Upper lobe of left lung (tissue), 6 donors: ENCODE measurements around the gene MAGOHB. TPM values are rescaled to one million over a fixed set of nuclear protein-coding genes. Genes with fewer than 3 reads are reported as not detected.
"Not testable (repeated sequence)": the region's sequence is repeated elsewhere in the genome, so short reads cannot be mapped to it uniquely, and the experiment has no call there.

Experiments used
- ATAC-seq, 2 donors: fragments of 200-7000 bp; cut with Tn5 transposase; one replicate each; pipeline ENCODE4 v1.9.1; 2022; ENCODE audit warnings: mild to moderate bottlenecking in 2 of 2, moderate library complexity in 2 of 2; ENCODE audit not compliant: low FRiP score in 2 of 2
- DNase-seq, 2 donors: peaks; one replicate each; pipeline ENCODE4 v3.0.0-alpha.2; 2019 to 2020
- H3K27ac ChIP-seq, 4 donors: fragments of 200-600 bp; sonication (generic); one replicate each; pipeline ENCODE4 v1.5.1; 2016 to 2019
- H3K27me3 ChIP-seq, 4 donors: fragments of 200-600 bp; sonication (generic); one replicate each; pipeline ENCODE4 v1.5.1; 2017 to 2019
- H3K36me3 ChIP-seq, 4 donors: fragments of 200-600 bp; sonication (generic); one replicate each; pipeline ENCODE4 v1.5.1; 2016 to 2019
- H3K4me1 ChIP-seq, 4 donors: fragments of 200-600 bp; sonication (generic); one replicate each; pipeline ENCODE4 v1.5.1; 2018 to 2019
- H3K4me3 ChIP-seq, 4 donors: fragments of 200-600 bp; sonication (generic); one replicate each; pipeline ENCODE4 v1.5.1; 2017 to 2019; ENCODE audit warnings: mild to moderate bottlenecking in 2 of 4, moderate library complexity in 1 of 4
- H3K9me3 ChIP-seq, 4 donors: fragments of 200-600 bp; sonication (generic); one replicate each; pipeline ENCODE4 v1.5.1; 2018 to 2019
- EP300 ChIP-seq, 4 donors: sonication (generic); formaldehyde crosslinking; IDR thresholded peaks; one replicate each; pipeline ENCODE4 v1.5.1; 2017; ENCODE audit warnings: antibody characterized with exemption in 4 of 4, control low read depth in 2 of 4
- POLR2A ChIP-seq, 4 donors: fragments of 450-650 bp; IDR thresholded peaks; one replicate each; pipeline ENCODE4 v1.5.1; 2016 to 2017; ENCODE audit warnings: antibody characterized with exemption in 4 of 4, mild to moderate bottlenecking in 2 of 4
- POLR2AphosphoS5 ChIP-seq, 2 donors: sonication (generic); formaldehyde crosslinking; IDR thresholded peaks; one replicate each; pipeline ENCODE4 v1.5.1; 2017; ENCODE audit warnings: antibody characterized with exemption in 2 of 2
- WGBS, 2 donors: methylation state at CpG; one replicate each; pipeline ENCODE4 v1.1.5; 2017 to 2018; 5-methylcytosine and 5-hydroxymethylcytosine counted together
- total RNA-seq, 6 donors: library from RNA; depleted of rRNA in 4 of 6; stranded (reverse); fragments of >200 nt in 4 of 6; gene quantifications; one replicate each; pipeline versions ENCODE4 v1.1.0 to v1.2.1, GENCODE V29; 2016 to 2021
- TF ChIP-seq, protein P1 (sequence below), 6 experiments: fragments of 450-650 bp in 4 of 6; fragments of 200-600 bp in 2 of 6; sonication (generic) in 2 of 6; IDR thresholded peaks; one replicate each; pipeline ENCODE4 v1.5.1; 2016 to 2019; ENCODE audit warnings: antibody characterized with exemption in 6 of 6
- donor health status: DM: no; HTN: no; CAD: no; lungs with moderate emphysema.
- donor health status: DM: no; HTN: yes; CAD: no; lungs with severe emphysema.

The MAGOHB gene
- total RNA-seq, 6 donors from 2014 or later: 7.8 to 21.0 (median 13.7) TPM

GRCh38 chr12:10617863-10618262, 4.5 kb upstream of the MAGOHB start:
- DNase-seq: no peak
- Histone ChIP-seq H3K27ac (no peak overlapping the region), H3K4me3 (no peak overlapping the region), H3K9me3 (no peaks in the 10 kb centered on the region), H3K27me3 (no peaks in the 10 kb centered on the region), H3K36me3 (no peaks in the 10 kb centered on the region), H3K4me1 (peaks cover 0 to 10% (median 3%) of the 10 kb centered on the region in 4 donors)
- 87 to 88% methylated on average over 6 of the region's 6 CpGs for WGBS, 2 donors
- no peak for ATAC-seq
- no peak for TF ChIP-seq EP300 (IDR thresholded peaks at IDR 0.05)

DNA sequence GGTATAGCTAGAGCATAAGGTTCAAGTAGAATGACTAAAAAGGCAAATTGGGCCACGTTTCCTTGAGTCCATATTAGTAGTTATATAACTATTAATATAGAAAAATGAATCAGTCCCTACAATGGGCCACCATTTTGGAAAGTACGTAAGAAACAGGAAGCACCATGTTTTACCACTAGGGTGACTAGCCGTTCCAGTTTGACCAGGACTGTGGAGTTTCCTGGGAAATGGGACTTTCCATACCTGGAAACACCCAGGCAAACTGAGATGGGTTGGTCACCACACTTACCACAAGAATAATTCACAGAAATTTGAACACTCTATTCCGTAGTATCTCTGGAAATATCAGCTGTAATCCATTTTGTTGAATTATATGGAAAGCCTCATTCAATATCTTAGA, 2.1 kb upstream of the MAGOHB start:
- no peak for DNase-seq
- 58 to 82% methylated on average over 4 of the region's 4 CpGs for WGBS, 2 donors
- Histone ChIP-seq H3K9me3 (no peaks in the 10 kb centered on the region), H3K4me3 (no peak overlapping the region), H3K27ac (no peak overlapping the region), H3K27me3 (no peaks in the 10 kb centered on the region), H3K4me1 (peaks cover 12 to 21% (median 14%) of the 10 kb centered on the region in 4 donors), H3K36me3 (no peaks in the 10 kb centered on the region)
- ATAC-seq: no peak
- TF ChIP-seq POLR2A (IDR thresholded peaks at IDR 0.05) (no peak), EP300 (IDR thresholded peaks at IDR 0.05) (no peak), POLR2AphosphoS5 (IDR thresholded peaks at IDR 0.05) (no peak)

- Histone ChIP-seq H3K36me3 (peaks cover 0 to 13% (median 7%) of the 10 kb centered on the region in 4 donors), H3K4me1 (peaks cover 12 to 21% (median 14%) of the 10 kb centered on the region in 4 donors), H3K9me3 (no peaks in the 10 kb centered on the region), H3K27me3 (no peaks in the 10 kb centered on the region), H3K27ac (peak overlapping the region; percentile 85 to 94 (median 91)), H3K4me3 (peak overlapping the region; percentile 69 to 94 (median 82))
- ATAC-seq: no peak
- DNase-seq: no peak
- TF ChIP-seq, protein P1, sequence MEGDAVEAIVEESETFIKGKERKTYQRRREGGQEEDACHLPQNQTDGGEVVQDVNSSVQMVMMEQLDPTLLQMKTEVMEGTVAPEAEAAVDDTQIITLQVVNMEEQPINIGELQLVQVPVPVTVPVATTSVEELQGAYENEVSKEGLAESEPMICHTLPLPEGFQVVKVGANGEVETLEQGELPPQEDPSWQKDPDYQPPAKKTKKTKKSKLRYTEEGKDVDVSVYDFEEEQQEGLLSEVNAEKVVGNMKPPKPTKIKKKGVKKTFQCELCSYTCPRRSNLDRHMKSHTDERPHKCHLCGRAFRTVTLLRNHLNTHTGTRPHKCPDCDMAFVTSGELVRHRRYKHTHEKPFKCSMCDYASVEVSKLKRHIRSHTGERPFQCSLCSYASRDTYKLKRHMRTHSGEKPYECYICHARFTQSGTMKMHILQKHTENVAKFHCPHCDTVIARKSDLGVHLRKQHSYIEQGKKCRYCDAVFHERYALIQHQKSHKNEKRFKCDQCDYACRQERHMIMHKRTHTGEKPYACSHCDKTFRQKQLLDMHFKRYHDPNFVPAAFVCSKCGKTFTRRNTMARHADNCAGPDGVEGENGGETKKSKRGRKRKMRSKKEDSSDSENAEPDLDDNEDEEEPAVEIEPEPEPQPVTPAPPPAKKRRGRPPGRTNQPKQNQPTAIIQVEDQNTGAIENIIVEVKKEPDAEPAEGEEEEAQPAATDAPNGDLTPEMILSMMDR (IDR thresholded peaks at IDR 0.05): no peak
- TF ChIP-seq POLR2A (IDR thresholded peaks at IDR 0.05): no peak
- TF ChIP-seq EP300 (IDR thresholded peaks at IDR 0.05): no peak
- no peak for TF ChIP-seq POLR2AphosphoS5 (IDR thresholded peaks at IDR 0.05)
- 25 to 45% methylated on average over 4 of the region's 4 CpGs for WGBS, 2 donors
These were observed 604 bp upstream of the MAGOHB start for GRCh38 chr12:10614056-10614370.

- H3K36me3 ChIP-seq: peaks cover 0 to 22% (median 8%) of the 10 kb centered on the region in 4 donors
- peak overlapping the region; percentile 69 to 94 (median 82) for H3K4me3 ChIP-seq
- no peaks in the 10 kb centered on the region for H3K9me3 ChIP-seq
- peak; percentile 13 to 16 for ATAC-seq
- H3K27ac ChIP-seq: peak overlapping the region; percentile 85 to 94 (median 91)
- peaks cover 12 to 21% (median 14%) of the 10 kb centered on the region in 4 donors for H3K4me1 ChIP-seq
- DNase-seq: no peak
- H3K27me3 ChIP-seq: no peaks in the 10 kb centered on the region
- WGBS, 2 donors: 0 to 1% methylated on average over 6 of the region's 6 CpGs
- TF ChIP-seq, protein P1 (IDR thresholded peaks at IDR 0.05): no peak
- no peak for TF ChIP-seq EP300 (IDR thresholded peaks at IDR 0.05)
- TF ChIP-seq POLR2AphosphoS5 (IDR thresholded peaks at IDR 0.05): no peak
These were observed 443 bp downstream of the MAGOHB start for GRCh38 chr12:10612984-10613348.

- Histone ChIP-seq H3K27me3 (no peaks in the 10 kb centered on the region), H3K9me3 (no peaks in the 10 kb centered on the region), H3K4me3 (peak overlapping the region in 2 of 4 donors; percentile 69 to 72), H3K4me1 (peaks cover 12 to 21% (median 14%) of the 10 kb centered on the region in 4 donors), H3K27ac (no peak overlapping the region), H3K36me3 (peaks cover 0 to 30% (median 11%) of the 10 kb centered on the region in 4 donors)
- DNase-seq (no peak), ATAC-seq (no peak)
- no peak for TF ChIP-seq EP300 (IDR thresholded peaks at IDR 0.05)
- no peak for TF ChIP-seq POLR2AphosphoS5 (IDR thresholded peaks at IDR 0.05)
- no peak for TF ChIP-seq POLR2A (IDR thresholded peaks at IDR 0.05)
- TF ChIP-seq, protein P1 (IDR thresholded peaks at IDR 0.05): no peak
- 74 to 75% methylated on average over 6 of the region's 6 CpGs for whole genome bisulfite sequencing, 2 donors
These were observed 1.3 kb downstream of the MAGOHB start for GRCh38 chr12:10612110-10612509.

- not testable (repeated sequence) for ATAC-seq, H3K4me3 ChIP-seq, H3K27me3 ChIP-seq, DNase-seq, H3K27ac ChIP-seq, H3K9me3 ChIP-seq
- peaks cover 0 to 39% (median 13%) of the 10 kb centered on the region in 4 donors for H3K36me3 ChIP-seq
- peaks cover 12 to 21% (median 14%) of the 10 kb centered on the region in 4 donors for H3K4me1 ChIP-seq
- 89 to 93% methylated on average over 4 of the region's 4 CpGs for WGBS, 2 donors
These were observed 2.2 kb downstream of the MAGOHB start for GRCh38 chr12:10611258-10611657.
